Measurements from ENCODE around the gene TMEM98. TPM values are rescaled to one million over a fixed set of nuclear protein-coding genes. Genes with fewer than 3 reads are reported as not detected.

The TMEM98 gene
- total RNA-seq, 1 donor from 2014 or later: 72.9 TPM

DNA sequence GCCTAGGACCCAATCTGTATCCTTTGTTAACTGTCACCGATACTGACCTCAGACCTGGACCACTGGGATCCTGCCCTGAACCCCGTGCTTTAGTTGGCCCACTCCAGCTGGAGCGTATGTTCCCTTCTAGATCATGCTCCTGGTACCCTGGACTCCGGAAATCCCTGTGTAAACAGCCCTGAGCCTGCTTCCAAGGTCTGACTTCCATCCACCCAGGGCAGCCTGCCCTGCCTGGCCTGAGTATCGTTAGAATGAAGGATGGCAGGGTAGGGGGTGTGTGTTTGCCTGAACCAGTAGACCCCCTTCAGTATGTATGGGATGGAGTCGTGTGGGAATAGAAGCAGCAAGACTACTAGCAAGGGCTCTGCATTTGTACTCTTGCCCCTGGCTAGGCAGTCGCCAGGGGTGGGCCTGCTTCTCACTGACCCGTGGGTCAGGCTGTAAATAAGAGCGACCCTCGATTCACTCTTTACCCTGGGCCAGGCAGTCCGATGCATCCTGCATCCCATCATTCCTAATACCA lies 691 bp upstream of the TMEM98 start:
- TF ChIP-seq, protein P1, sequence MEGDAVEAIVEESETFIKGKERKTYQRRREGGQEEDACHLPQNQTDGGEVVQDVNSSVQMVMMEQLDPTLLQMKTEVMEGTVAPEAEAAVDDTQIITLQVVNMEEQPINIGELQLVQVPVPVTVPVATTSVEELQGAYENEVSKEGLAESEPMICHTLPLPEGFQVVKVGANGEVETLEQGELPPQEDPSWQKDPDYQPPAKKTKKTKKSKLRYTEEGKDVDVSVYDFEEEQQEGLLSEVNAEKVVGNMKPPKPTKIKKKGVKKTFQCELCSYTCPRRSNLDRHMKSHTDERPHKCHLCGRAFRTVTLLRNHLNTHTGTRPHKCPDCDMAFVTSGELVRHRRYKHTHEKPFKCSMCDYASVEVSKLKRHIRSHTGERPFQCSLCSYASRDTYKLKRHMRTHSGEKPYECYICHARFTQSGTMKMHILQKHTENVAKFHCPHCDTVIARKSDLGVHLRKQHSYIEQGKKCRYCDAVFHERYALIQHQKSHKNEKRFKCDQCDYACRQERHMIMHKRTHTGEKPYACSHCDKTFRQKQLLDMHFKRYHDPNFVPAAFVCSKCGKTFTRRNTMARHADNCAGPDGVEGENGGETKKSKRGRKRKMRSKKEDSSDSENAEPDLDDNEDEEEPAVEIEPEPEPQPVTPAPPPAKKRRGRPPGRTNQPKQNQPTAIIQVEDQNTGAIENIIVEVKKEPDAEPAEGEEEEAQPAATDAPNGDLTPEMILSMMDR (IDR thresholded peaks at IDR 0.05): no peak
- no peaks in the 10 kb centered on the region for H3K9me3 ChIP-seq
- peak overlapping the region; percentile 56 for H3K4me3 ChIP-seq
- H3K36me3 ChIP-seq: no peaks in the 10 kb centered on the region
- intact Hi-C loops (cut with DNase I): no loop called here
- ATAC-seq: peak; percentile 17
- peaks cover 7% of the 10 kb centered on the region for H3K27me3 ChIP-seq
- DNase-seq: no peak
- H3K27ac ChIP-seq: peak overlapping the region; percentile 55
- peaks cover 14% of the 10 kb centered on the region for H3K4me1 ChIP-seq

DNA sequence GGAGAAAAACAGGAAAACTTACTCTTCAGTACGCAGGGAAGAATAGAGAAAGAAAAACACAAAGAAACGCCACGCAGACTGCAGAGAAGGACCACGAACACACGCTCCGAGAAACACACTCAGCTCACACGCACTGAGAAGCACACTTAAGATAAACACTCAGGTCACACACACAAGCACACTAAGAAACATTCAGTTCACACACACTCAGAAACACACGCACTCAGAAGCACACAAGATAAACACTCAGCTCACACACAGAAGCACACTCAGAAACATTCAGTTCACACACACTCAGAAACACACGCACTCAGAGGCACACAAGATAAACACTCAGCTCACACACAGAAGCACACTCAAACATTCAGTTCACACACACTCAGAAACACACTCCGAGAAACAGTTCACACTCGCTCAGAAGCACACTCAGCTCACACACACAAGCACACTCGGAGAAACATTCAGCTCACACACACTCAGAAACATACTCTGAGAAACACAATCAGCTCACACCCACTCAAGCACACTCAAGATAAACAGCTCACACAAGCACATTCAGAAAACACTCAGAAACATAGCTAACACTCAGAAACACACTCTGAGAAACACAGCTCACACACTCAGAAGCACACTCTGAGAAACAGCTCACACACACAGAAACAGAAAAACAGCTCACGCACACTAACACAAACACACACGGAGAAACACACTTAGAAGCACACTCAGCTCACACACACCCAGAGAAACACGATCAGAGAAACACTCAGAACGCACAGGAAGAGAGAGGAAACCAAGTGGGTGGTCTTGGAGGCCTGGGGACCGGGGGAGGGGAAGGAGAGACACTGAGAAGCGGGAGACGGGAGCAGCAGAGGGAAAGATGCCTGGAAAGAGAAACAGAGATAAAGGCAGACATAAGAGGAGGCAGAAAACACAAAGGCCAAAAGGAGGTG lies 908 bp downstream of the TMEM98 start:
- H3K27ac ChIP-seq: peak overlapping the region; percentile 78
- H3K36me3 ChIP-seq: no peaks in the 10 kb centered on the region
- intact Hi-C loops (cut with DNase I): no loop called here
- H3K4me3 ChIP-seq: peak overlapping the region; percentile 56
- TF ChIP-seq, protein P1 (IDR thresholded peaks at IDR 0.05): no peak
- no peaks in the 10 kb centered on the region for H3K9me3 ChIP-seq
- H3K4me1 ChIP-seq: peaks cover 14% of the 10 kb centered on the region
- peaks cover 7% of the 10 kb centered on the region for H3K27me3 ChIP-seq
- no peak for DNase-seq
- ATAC-seq: peak; percentile 7

DNA sequence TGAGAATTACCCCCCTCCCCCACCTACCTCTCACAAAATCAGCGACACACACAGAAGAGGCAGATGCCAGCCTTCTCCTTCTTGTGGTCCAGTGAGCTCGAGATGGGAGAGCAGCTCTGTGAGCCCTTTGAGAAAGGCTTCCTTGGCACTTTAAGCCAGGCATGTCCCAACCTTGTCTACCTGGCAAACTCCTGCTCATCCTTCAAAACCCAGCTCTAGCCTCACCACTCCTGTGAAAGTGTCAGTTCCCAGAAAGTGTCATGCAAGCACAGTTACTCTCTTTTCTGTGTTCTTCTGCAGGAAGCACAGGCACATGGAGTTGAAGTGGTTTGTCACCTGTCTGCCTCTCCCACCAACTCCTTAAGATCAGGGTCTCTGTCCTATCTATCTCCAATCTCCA lies 1.6 kb downstream of the TMEM98 start:
- peaks cover 7% of the 10 kb centered on the region for H3K27me3 ChIP-seq
- no peaks in the 10 kb centered on the region for H3K36me3 ChIP-seq
- ATAC-seq (no peak), DNase-seq (no peak)
- no peaks in the 10 kb centered on the region for H3K9me3 ChIP-seq
- H3K4me3 ChIP-seq: peak overlapping the region; percentile 56
- no peak overlapping the region for H3K27ac ChIP-seq
- TF ChIP-seq, protein P1 (IDR thresholded peaks at IDR 0.05): no peak
- intact Hi-C loops (cut with DNase I): no loop called here
- peaks cover 14% of the 10 kb centered on the region for H3K4me1 ChIP-seq

DNA sequence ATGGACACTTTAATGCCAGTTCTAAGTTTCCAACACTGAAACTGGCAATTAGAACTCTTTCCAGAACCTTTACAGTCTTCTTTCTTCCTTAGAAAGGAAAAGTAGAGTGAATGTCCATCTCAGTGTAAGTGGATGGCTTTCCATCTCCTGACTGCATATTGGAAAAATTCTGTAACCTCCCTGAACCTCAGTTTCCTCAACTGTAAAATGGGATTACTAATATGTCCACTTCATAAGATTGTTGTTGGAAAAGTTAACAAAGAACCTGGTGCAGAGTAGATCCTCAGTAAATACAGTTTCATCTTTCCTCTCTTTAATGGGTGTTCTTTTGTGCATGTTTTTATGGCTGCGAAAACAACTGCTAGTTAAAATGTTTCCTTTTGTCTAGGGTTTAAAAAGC lies 2.6 kb downstream of the TMEM98 start:
- Histone ChIP-seq H3K36me3 (no peaks in the 10 kb centered on the region), H3K4me1 (peaks cover 14% of the 10 kb centered on the region), H3K27ac (no peak overlapping the region), H3K9me3 (no peaks in the 10 kb centered on the region), H3K4me3 (no peak overlapping the region), H3K27me3 (peaks cover 7% of the 10 kb centered on the region)
- no peak for DNase-seq
- TF ChIP-seq, protein P1 (IDR thresholded peaks at IDR 0.05): no peak
- no peak for ATAC-seq
- intact Hi-C loops (cut with DNase I): no loop called here

DNA sequence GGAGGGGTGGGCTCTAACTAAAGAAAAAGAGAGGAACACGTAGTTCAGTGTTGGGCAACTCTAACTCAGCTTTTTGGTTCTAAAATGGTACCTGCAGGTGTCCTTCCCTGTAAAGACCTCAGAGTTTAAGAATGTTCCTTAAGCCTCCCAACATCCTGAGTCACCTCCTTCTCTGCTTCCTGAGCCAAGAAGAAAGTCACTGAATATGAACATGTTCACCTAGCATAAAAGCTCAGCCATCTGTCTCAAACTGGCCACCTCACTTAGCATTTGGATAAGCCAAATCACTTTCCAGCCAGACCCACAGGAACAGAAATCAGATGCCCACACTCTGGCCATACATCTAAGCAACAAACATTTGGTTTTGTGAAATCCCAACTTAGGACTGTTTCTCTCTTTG lies 3.7 kb downstream of the TMEM98 start:
- no peak overlapping the region for H3K27ac ChIP-seq
- DNase-seq (no peak), ATAC-seq (no peak)
- intact Hi-C loops (cut with DNase I): no loop called here
- H3K9me3 ChIP-seq: no peaks in the 10 kb centered on the region
- H3K27me3 ChIP-seq: peaks cover 7% of the 10 kb centered on the region
- H3K4me1 ChIP-seq: peaks cover 14% of the 10 kb centered on the region
- H3K4me3 ChIP-seq: no peak overlapping the region
- no peaks in the 10 kb centered on the region for H3K36me3 ChIP-seq
- TF ChIP-seq, protein P1 (IDR thresholded peaks at IDR 0.05): no peak
